ENCODE measurements around the gene DIP2A.
"Not testable (repeated sequence)": the region's sequence is repeated elsewhere in the genome, so short reads cannot be mapped to it uniquely, and the experiment has no call there.

The DIP2A gene

GRCh38 chr21:46569081-46569480 is 110.4 kb downstream of the DIP2A start:
- no peak for DNase-seq
- intact Hi-C loops (cut with DNase I), result no loop called here

- DNase-seq, result no peak
- intact Hi-C loops (cut with DNase I), result no loop called here
These were observed 111.4 kb downstream of the DIP2A start for GRCh38 chr21:46570119-46570518.

- DNase-seq, result no peak
- intact Hi-C loops (cut with DNase I), result no loop called here
These were observed 111.9 kb downstream of the DIP2A start for GRCh38 chr21:46570631-46571030.

GRCh38 chr21:46572850-46573249 is 114.2 kb downstream of the DIP2A start:
- intact Hi-C loops (cut with DNase I), result no loop called here
- no peak for DNase-seq

DNA sequence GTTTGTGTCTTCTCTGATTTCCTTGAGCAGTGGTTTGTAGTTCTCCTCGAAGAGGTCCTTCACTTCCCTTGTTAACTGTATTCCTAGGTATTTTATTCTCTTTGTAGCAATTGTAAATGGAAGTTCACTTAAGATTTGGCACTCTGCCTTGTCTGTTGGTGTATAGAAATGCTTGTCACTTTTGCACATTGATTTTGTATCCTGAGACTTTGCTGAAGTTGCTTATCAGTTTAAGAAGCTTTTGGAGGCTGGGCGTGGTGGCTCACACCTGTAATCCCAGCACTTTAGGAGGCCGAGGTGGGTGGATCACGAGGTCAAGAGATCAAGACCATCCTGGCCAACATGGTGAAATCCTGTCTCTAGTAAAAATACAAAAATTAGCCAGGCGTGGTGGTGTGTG is 119.1 kb downstream of the DIP2A start:
- DNase-seq; intact Hi-C loops (cut with DNase I): not testable (repeated sequence)

GRCh38 chr21:46579394-46579793 is 120.7 kb downstream of the DIP2A start:
- intact Hi-C loops (cut with DNase I); DNase-seq: not testable (repeated sequence)

- no peak for DNase-seq
- intact Hi-C loops (cut with DNase I), result no loop called here
These were observed 123.2 kb downstream of the DIP2A start for GRCh38 chr21:46581780-46582307.

DNA sequence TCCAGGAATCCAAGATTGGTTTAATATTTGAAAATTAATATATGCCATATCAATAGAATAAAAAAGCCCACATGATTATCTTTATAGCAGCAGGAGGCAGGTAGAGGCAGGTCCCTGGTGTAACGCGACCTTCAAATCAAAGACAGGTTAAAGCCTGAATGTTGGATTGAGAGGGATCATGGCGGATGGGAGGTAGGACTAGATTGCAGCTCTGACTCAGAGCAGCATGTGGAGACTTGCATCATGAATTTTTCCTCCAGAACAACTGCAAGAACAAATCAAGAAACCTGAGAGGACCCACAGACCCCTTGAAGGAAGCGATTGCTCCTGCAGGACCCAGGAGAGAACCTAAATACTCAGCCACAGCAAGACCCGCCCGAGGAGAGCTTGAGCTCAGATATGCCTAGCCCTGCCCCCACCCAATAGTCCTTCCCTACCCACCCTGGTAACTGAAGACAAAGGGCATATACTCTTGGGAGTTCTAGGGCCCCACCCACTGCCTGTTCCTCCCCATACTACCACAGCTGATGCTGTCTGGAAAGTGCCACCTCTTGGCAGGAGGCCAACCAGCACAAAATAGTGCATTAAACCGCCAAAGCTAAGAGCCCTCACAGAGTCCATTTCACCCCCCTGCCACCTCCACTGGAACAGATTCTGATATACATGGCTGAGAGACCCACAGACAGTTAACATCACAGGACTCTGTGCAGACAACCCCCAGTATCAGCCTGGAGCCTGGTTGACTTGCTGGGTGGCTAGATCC is 126.7 kb downstream of the DIP2A start:
- intact Hi-C loops (cut with DNase I), result no loop called here
- DNase-seq, result no peak

DNA sequence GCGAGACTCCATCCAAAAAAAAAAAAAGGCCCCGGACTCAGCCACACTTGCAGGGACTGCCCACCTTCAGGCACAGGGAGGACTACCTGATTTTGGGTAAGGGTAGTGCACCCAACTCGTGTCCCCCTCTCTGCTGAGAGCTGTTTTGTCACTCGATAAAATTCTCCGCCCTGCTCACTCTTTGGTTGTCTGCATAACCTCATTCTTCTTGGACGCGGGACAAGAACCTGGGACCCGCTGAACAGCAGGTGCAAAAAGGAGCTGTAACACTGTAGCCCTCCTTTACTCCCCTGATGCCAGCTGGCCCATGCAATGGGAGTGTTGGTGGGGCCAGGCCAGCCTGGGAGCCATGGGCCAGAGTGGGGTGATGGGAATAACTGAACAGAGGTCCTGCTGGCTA is 135.6 kb downstream of the DIP2A start:
- intact Hi-C loops (cut with DNase I), result no loop called here

GRCh38 chr21:46596201-46596600 is 137.5 kb downstream of the DIP2A start:
- no peak for DNase-seq

More for the DNA sequence above, 135.6 kb downstream of the DIP2A start:
- DNase-seq, result no peak

DNA sequence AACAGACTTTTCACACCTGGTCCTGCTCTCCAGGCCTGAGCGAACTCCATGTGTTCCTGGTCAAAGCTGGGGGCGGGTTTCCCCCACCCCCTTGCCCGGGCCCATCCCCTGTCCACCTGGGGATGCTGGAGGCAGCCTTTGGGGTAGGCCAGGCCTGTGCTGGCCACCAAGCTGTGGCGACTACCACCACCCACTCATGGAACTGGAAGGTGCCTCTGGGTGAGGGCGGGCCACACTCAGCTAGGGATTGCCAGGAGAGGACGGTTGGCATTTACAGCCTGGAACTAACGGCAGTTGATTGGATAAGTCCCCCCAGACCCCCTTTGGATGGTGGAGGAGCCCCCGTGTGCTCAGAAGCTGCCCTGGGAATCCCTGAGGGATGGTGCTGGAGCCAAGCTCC is 138.3 kb downstream of the DIP2A start:
- intact Hi-C loops (cut with DNase I), result no loop called here
- no peak for DNase-seq

More at GRCh38 chr21:46596201-46596600, 137.5 kb downstream of the DIP2A start:
- intact Hi-C loops (cut with DNase I), result no loop called here

DNA sequence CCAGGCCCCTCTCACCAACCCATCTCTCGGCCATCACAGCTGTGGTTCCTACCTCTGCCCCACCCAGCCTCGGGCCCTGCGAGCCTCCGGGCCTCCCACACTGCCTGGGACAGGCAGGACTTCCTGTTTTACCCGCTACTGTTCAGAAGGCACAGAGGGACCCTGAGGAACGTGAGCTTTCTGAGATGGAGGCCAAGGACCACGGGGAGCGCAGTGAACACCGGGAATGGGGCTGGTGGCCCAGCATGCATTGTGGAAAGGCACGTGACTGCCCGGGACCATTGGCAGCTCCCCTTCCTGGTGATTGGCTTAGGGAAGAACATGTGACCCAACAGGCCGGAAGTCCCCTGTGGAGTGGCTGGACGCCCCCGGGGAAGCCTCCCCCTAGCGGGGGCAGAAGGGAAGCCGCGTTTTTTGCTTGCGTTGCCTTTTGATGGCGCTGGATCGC is 139.2 kb downstream of the DIP2A start:
- intact Hi-C loops (cut with DNase I), result no loop called here
- DNase-seq, result peak in 1 of 10 donors; percentile 53

DNA sequence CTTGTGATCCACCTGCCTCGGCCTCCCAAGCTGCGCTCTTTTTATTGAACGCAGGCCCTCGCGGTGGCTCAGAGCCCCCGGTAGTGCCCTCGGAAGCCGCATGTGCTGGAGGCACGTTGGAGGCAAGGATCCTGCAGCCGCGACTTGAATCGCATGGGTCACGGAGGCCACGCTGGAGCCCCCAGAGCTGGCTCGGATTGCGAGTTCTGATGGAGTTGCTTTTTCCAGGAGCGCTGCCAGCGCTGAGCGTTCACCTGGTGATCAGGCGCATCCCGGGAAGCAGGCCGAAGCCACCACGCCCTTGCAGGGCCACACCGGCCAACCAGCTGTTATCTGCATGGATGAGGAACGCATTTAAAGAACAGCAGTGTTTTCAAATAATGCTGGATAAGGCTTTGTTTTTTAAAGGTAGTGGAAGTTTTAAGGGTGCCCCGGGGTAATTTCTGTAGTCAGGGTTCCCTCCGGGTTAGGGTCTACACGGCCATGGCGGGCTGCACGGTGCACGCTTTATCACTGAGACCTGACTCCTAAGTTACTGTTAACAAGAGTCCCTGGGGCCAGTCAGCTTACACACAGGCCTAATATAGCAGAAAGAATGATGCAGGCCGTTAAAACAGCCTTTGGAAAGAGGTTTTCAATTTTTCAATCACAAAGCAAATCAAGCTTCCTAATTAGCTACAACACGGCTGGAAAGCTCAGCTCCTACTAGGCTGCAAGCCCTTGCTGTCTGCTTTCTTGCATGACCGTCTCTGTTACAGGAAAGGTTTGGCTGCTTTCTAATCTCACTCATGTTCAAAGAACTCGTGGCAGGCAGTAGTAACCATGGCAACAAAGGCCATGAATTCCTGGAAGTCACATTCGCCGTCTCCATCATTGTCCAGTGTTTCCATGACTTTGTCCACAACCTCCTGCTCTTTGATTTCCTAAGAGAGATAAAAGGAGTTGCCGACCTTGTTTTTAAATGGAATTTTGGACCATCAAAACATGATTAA is 140.2 kb downstream of the DIP2A start:
- no peak for DNase-seq
- intact Hi-C loops (cut with DNase I), result no loop called here

GRCh38 chr21:46600305-46600704 is 141.6 kb downstream of the DIP2A start:
- DNase-seq, result no peak
- intact Hi-C loops (cut with DNase I), result no loop called here

DNA sequence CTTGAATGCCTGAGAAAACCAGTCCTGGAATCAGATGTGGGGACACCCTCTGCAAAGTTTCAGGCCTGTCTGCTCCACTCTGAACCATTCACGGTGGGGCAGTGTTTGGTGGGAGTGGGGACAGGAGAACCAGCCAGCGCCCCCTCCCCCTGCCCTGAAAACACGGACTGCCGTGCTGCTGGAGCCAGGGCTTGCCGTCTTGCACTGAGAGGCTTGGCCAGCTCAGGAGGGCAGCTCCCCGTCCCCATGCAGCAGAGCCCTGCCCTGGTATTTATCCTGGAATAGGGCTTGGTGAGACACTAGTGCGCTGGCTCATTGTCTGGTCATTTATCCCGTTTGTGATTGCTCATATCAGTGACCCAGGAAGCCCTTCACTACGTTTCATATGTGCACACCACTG is 142.3 kb downstream of the DIP2A start:
- intact Hi-C loops (cut with DNase I), result no loop called here
- DNase-seq, result no peak

DNA sequence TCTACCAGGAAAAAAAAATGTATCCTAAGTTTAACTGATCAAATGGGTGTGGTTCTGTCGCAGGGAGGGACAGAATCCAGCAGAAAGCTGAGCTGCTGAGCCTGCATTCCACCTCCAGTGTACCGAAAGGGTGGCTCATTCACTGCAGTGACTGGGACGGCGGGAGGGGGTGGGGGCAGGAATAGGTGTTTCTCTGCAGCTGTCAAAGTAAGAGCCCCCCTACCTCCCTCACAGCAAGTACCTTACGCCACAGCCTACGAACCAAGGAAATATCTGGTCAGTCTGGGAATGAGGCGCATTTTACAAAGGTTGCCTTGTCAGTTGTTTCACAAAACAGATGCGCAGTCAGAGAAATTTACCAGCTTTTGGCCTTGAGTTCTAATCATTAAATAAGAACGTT is 144.5 kb downstream of the DIP2A start:
- DNase-seq, result peak in 2 of 10 donors; percentile 44 to 55

GRCh38 chr21:46604329-46604974 is 145.8 kb downstream of the DIP2A start:
- intact Hi-C loops (cut with DNase I), result no loop called here
- no peak for DNase-seq

More for the DNA sequence above, 144.5 kb downstream of the DIP2A start:
- intact Hi-C loops (cut with DNase I), result no loop called here

GRCh38 chr21:46604975-46605766 is 146.5 kb downstream of the DIP2A start, which contains the start of gene S100B:
Gene S100B, minus strand, starts transcription at chr21:46605082. Its CDS starts 2,667 bp downstream, at chr21:46602415.
- peak; percentile 76 to 98 (median 86) for DNase-seq
- intact Hi-C loops (cut with DNase I), result no loop called here

DNA sequence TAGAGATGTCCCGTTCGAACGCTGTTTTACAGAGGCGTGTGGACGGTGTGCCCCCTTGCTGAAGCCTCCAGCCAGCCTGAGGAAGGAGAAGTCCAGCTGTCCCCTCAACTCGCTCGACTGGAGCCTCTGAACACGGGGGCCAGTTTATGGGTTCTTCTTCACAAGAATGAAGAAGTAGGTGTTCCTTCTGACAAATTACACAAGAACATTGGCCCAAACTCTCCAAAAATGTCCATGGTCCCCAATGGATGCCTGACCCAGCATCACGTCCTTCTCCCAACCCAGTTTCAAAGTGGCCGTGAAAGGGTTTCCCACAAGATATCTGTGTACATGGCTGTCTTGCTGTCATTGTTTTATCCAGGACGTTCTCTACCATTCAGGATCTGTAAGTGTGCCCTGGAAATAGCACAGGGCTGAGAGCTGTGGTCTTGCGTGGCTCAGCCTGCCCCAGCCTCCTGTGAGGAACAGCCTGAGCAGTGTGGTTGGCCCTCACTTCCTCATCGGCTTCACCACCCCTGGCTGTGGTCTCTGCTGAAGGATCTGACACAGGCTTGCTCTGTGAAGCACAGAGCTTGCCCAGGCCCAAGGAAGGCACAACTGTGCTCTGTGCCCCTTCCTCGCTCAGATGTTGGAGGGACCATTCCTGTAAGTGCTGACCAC is 147.2 kb downstream of the DIP2A start:
- peak in 3 of 10 donors; percentile 24 to 90 (median 34) for DNase-seq
- intact Hi-C loops (cut with DNase I), result no loop called here

All from posterior cingulate gyrus (tissue), 11 donors.